DOHH2 (cell line): ENCODE results near the gene CDS2.

ENCODE experiments used
- H3F3A ChIP-seq: fragments of 200-600 bp; sonication (generic), shearing (Covaris generic); 2 replicates; pipeline ENCODE4 v1.6.0; 2016; ENCODE audit warnings: antibody characterized with exemption, mild to moderate bottlenecking; ENCODE audit not compliant: control insufficient read depth, insufficient read depth
- H3K27ac ChIP-seq: fragments of 200-600 bp; sonication (generic); 2 replicates; pipeline ENCODE4 v1.5.1; 2014; ENCODE audit warnings: low read depth, mild to moderate bottlenecking, low read length, moderate library complexity
- H3K27me3 ChIP-seq: fragments of 200-600 bp; sonication (generic); 2 replicates; pipeline ENCODE4 v1.6.1; 2014; ENCODE audit warnings: mild to moderate bottlenecking, low read length, mixed read lengths; ENCODE audit not compliant: control insufficient read depth
- H3K36me3 ChIP-seq: fragments of 200-600 bp; sonication (generic); 2 replicates; pipeline ENCODE4 v1.6.1; 2014; ENCODE audit warnings: mild to moderate bottlenecking, low read length, moderate library complexity, mixed read lengths; ENCODE audit not compliant: control insufficient read depth
- H3K4me1 ChIP-seq: fragments of 200-600 bp; sonication (generic); 2 replicates; pipeline ENCODE4 v1.6.1; 2014; ENCODE audit warnings: mild to moderate bottlenecking, low read length, mixed read lengths; ENCODE audit not compliant: control insufficient read depth
- H3K4me2 ChIP-seq: fragments of 200-600 bp; sonication (generic); 2 replicates; pipeline ENCODE4 v1.6.0; 2014; ENCODE audit warnings: mild to moderate bottlenecking, low read length, moderate library complexity
- H3K4me3 ChIP-seq: fragments of 200-600 bp; sonication (generic); 2 replicates; pipeline ENCODE4 v1.5.1; 2014; ENCODE audit warnings: mild to moderate bottlenecking, low read length, mixed read lengths
- H3K79me2 ChIP-seq: fragments of 200-600 bp; sonication (generic); 2 replicates; pipeline ENCODE4 v1.6.1; 2014; ENCODE audit warnings: mild to moderate bottlenecking, low read length, mixed read lengths; ENCODE audit not compliant: control insufficient read depth
- H3K9me2 ChIP-seq: fragments of 200-600 bp; sonication (generic); replicated peaks from 2 replicates; pipeline ENCODE4 v1.6.1; 2014; ENCODE audit warnings: mild to moderate bottlenecking, low read length, mixed read lengths; ENCODE audit not compliant: control insufficient read depth
- H3K9me3 ChIP-seq: fragments of 200-600 bp; sonication (generic); 2 replicates; pipeline ENCODE4 v1.6.1; 2014; ENCODE audit warnings: antibody characterized with exemption, low read length, mixed read lengths; ENCODE audit not compliant: control insufficient read depth, insufficient read depth
- H4K20me1 ChIP-seq: fragments of 200-600 bp; sonication (generic); 2 replicates; pipeline ENCODE4 v1.6.0; 2014; ENCODE audit warnings: low read depth, mild to moderate bottlenecking, antibody characterized with exemption, low read length, moderate library complexity; ENCODE audit not compliant: control insufficient read depth, insufficient read depth
- EZH2phosphoT487 ChIP-seq: fragments of 200-600 bp; sonication (generic); IDR thresholded peaks from 2 replicates; pipeline ENCODE4 v1.6.1; 2017; ENCODE audit warnings: borderline replicate concordance, mild to moderate bottlenecking, antibody characterized with exemption, low read length, moderate library complexity, mixed read lengths
- TF ChIP-seq, protein P1 (sequence below): fragments of 200-600 bp; sonication (generic); IDR thresholded peaks from one replicate; pipeline ENCODE4 v1.5.1; 2014; ENCODE audit warnings: antibody characterized with exemption, mild to moderate bottlenecking, low read depth, low read length; ENCODE audit not compliant: poor library complexity, severe bottlenecking

Gene CDS2

DNA sequence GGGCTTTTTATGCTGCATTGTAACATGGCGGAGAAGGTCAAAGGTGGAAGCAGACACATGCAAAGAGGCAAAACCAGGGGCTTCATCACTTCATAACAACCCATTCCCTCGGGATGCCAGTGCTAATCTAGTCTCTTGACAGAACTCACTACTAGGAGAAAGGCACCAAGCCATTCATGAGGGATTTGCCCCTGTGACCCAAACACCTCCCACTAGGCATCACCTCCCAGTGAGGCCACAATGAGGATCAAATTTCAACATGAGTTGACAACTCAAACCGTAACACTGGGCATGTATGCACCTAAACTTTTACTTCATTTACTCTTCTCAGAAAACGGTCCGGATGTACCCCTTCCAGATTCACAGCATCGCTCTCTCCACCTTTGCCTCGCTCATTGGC lies 61.9 kb downstream of the CDS2 start:
- Histone ChIP-seq H3K27me3 (no peaks in the 10 kb centered on the region), H3K4me2 (no peak overlapping the region), H3K79me2 (no peaks in the 10 kb centered on the region), H3K27ac (no peak overlapping the region), H3F3A (no peaks in the 10 kb centered on the region; the same call in 1 of the 2 replicates), H3K9me3 (no peaks in the 10 kb centered on the region), H3K4me3 (no peak overlapping the region), H4K20me1 (no peaks in the 10 kb centered on the region), H3K9me2 (no peaks in the 10 kb centered on the region), H3K36me3 (peaks cover 16% of the 10 kb centered on the region), H3K4me1 (peaks cover 7% of the 10 kb centered on the region)
- TF ChIP-seq EZH2phosphoT487 = no peak
- TF ChIP-seq, protein P1, sequence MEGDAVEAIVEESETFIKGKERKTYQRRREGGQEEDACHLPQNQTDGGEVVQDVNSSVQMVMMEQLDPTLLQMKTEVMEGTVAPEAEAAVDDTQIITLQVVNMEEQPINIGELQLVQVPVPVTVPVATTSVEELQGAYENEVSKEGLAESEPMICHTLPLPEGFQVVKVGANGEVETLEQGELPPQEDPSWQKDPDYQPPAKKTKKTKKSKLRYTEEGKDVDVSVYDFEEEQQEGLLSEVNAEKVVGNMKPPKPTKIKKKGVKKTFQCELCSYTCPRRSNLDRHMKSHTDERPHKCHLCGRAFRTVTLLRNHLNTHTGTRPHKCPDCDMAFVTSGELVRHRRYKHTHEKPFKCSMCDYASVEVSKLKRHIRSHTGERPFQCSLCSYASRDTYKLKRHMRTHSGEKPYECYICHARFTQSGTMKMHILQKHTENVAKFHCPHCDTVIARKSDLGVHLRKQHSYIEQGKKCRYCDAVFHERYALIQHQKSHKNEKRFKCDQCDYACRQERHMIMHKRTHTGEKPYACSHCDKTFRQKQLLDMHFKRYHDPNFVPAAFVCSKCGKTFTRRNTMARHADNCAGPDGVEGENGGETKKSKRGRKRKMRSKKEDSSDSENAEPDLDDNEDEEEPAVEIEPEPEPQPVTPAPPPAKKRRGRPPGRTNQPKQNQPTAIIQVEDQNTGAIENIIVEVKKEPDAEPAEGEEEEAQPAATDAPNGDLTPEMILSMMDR = no peak

DNA sequence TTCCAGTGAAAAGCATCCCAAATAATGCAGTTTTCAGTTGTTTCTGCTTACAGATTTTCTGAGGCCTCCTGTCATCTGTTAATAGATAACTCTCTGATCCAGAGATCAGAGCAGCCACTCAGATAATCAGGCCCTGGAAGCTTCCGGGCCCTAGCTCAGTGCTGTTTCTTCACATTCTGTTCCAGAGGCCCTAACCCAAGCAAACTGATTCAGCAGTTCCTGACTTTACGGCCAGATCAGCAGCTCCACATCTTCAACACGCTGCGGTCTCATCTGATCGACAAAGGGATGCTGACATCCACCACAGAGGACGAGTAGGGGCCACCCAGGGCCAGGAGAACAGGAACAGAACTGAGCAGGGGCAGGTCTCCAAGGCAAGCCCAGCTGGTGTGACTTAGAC lies 63.1 kb downstream of the CDS2 start:
- peaks cover 16% of the 10 kb centered on the region for H3K36me3 ChIP-seq
- no peak overlapping the region for H3K4me3 ChIP-seq
- TF ChIP-seq, protein P1 = no peak
- TF ChIP-seq EZH2phosphoT487 = no peak
- H3K9me3 ChIP-seq = no peaks in the 10 kb centered on the region
- peaks cover 7% of the 10 kb centered on the region for H3K4me1 ChIP-seq
- H3K27me3 ChIP-seq = no peaks in the 10 kb centered on the region
- H3K79me2 ChIP-seq = no peaks in the 10 kb centered on the region
- H3K27ac ChIP-seq = no peak overlapping the region
- H3K9me2 ChIP-seq = no peaks in the 10 kb centered on the region
- H3F3A ChIP-seq = no peaks in the 10 kb centered on the region; the same call in 1 of the 2 replicates
- H3K4me2 ChIP-seq = no peak overlapping the region
- H4K20me1 ChIP-seq = no peaks in the 10 kb centered on the region

DNA sequence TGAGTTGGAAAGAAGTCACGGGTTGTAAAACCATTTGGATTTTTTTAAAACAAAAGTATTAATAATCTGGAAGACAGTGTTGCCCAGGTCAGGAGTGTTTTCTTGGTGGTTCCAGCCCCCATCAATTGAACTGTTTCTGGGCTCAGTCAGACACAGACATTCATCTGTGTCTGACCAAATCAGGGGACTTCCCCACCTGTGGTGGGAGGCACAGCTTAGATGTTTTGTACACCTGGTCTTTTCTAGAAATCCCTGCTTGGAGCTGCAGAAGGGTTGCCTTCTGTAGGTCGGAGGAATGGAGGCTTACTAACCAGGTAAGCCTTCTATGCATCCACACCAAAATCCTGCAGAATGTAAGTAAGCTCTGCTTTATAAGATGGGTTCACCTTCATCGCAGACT lies 63.6 kb downstream of the CDS2 start:
- Histone ChIP-seq H3K4me1 (peaks cover 7% of the 10 kb centered on the region), H4K20me1 (no peaks in the 10 kb centered on the region), H3F3A (no peaks in the 10 kb centered on the region; the same call in 1 of the 2 replicates), H3K4me2 (no peak overlapping the region), H3K27ac (no peak overlapping the region), H3K9me2 (no peaks in the 10 kb centered on the region), H3K27me3 (no peaks in the 10 kb centered on the region), H3K4me3 (no peak overlapping the region), H3K9me3 (no peaks in the 10 kb centered on the region), H3K36me3 (peaks cover 16% of the 10 kb centered on the region), H3K79me2 (no peaks in the 10 kb centered on the region)
- TF ChIP-seq, protein P1 = no peak
- TF ChIP-seq EZH2phosphoT487 = no peak
